Liver (tissue), 9 donors: Measurements from ENCODE around the gene ARNT2. TPM values are rescaled to one million over a fixed set of nuclear protein-coding genes. Genes with fewer than 3 reads are reported as not detected.

Experiments used
- DNase-seq: peaks from one replicate; pipeline ENCODE4 v3.0.0-alpha.2; 2017; ENCODE audit warnings: low spot score
- H3K27ac ChIP-seq, 2 donors: one replicate each; pipeline ENCODE4 v1.7.0; 2013; ENCODE audit warnings: inconsistent platforms in 2 of 2, low read length in 2 of 2, control low read depth in 1 of 2, low read depth in 1 of 2, mild to moderate bottlenecking in 1 of 2
- H3K27me3 ChIP-seq, 4 donors: one replicate each; pipeline versions ENCODE4 v1.6.1 to v1.7.0; 2013; ENCODE audit warnings: low read length in 3 of 4, inconsistent platforms in 1 of 4, mild to moderate bottlenecking in 1 of 4, moderate library complexity in 1 of 4; ENCODE audit not compliant: control insufficient read depth in 4 of 4, insufficient read depth in 4 of 4
- H3K36me3 ChIP-seq, 4 donors: one replicate each; pipeline versions ENCODE4 v1.6.1 to v1.7.0; 2013; ENCODE audit warnings: low read length in 3 of 4, mild to moderate bottlenecking in 3 of 4, low read depth in 1 of 4, moderate library complexity in 1 of 4; ENCODE audit not compliant: control insufficient read depth in 4 of 4, insufficient read depth in 3 of 4
- H3K4me1 ChIP-seq, 4 donors: one replicate each; pipeline versions ENCODE4 v1.6.1 to v1.7.0; 2013; ENCODE audit warnings: low read length in 3 of 4, mild to moderate bottlenecking in 3 of 4, moderate library complexity in 1 of 4; ENCODE audit not compliant: control insufficient read depth in 4 of 4, insufficient read depth in 4 of 4
- H3K4me3 ChIP-seq, 3 donors: one replicate each; pipeline versions ENCODE4 v1.6.1 to v1.7.0; 2013; ENCODE audit warnings: low read length in 3 of 3, control low read depth in 1 of 3, low read depth in 1 of 3, mild to moderate bottlenecking in 1 of 3
- H3K9ac ChIP-seq, 2 donors: one replicate each; pipeline ENCODE4 v1.7.0; 2013; ENCODE audit warnings: low read length in 2 of 2, mild to moderate bottlenecking in 2 of 2, moderate library complexity in 2 of 2, control low read depth in 1 of 2, low read depth in 1 of 2
- H3K9me3 ChIP-seq, 4 donors: one replicate each; pipeline versions ENCODE4 v1.6.1 to v1.7.0; 2013; ENCODE audit warnings: low read length in 3 of 4; ENCODE audit not compliant: control insufficient read depth in 4 of 4
- ATF3 ChIP-seq: IDR thresholded peaks from 2 replicates; pipeline ENCODE4 v1.6.1; 2016; ENCODE audit warnings: antibody characterized with exemption
- EGR1 ChIP-seq, 2 donors: IDR thresholded peaks; 2 replicates each; pipeline ENCODE4 v1.6.1; 2016 to 2018; ENCODE audit warnings: antibody characterized with exemption in 2 of 2, low read depth in 2 of 2
- FOXA1 ChIP-seq: IDR thresholded peaks from 2 replicates; pipeline ENCODE4 v1.6.1; 2016; ENCODE audit warnings: antibody characterized with exemption
- FOXA2 ChIP-seq: IDR thresholded peaks from 2 replicates; pipeline ENCODE4 v1.6.1; 2016; ENCODE audit warnings: antibody characterized with exemption
- GABPA ChIP-seq, 2 donors: IDR thresholded peaks in 1 of 2; conservative IDR thresholded peaks in 1 of 2; 2 replicates each; pipeline ENCODE4 v1.6.1; 2016; ENCODE audit warnings: antibody characterized with exemption in 2 of 2, mild to moderate bottlenecking in 1 of 2, moderate library complexity in 1 of 2
- HNF4G ChIP-seq: IDR thresholded peaks from 2 replicates; pipeline ENCODE4 v1.6.1; 2016; ENCODE audit warnings: antibody characterized with exemption
- JUND ChIP-seq, 2 donors: IDR thresholded peaks; 2 replicates each; pipeline ENCODE4 v1.6.1; 2016; ENCODE audit warnings: antibody characterized with exemption in 2 of 2
- RAD21 ChIP-seq, 2 donors: IDR thresholded peaks; 2 replicates each; pipeline ENCODE4 v1.6.1; 2016; ENCODE audit warnings: antibody characterized with exemption in 2 of 2, mild to moderate bottlenecking in 2 of 2
- TAF1 ChIP-seq: conservative IDR thresholded peaks from 2 replicates; pipeline ENCODE4 v1.6.1; 2016; ENCODE audit warnings: antibody characterized with exemption, mild to moderate bottlenecking
- YY1 ChIP-seq: IDR thresholded peaks from 2 replicates; pipeline ENCODE4 v1.6.1; 2016; ENCODE audit warnings: antibody characterized with exemption, mild to moderate bottlenecking
- whole genome bisulfite sequencing: extraction: QIAGEN DNeasy Blood & Tissue Kit; methylation state at CpG from one replicate; pipeline ENCODE4 v1.1.7; 2013; 5-methylcytosine and 5-hydroxymethylcytosine counted together
- polyA plus RNA-seq, 2 donors: library from polyadenylated mRNA; stranded (reverse) in 1 of 2; unstranded in 1 of 2; fragments of 200-250 nt in 1 of 2; fragments of >200 nt in 1 of 2; fragmentation: Nextera tagmentation in 1 of 2; extraction: Ambion mirVana in 1 of 2; gene quantifications; one replicate each; pipeline versions ENCODE4 v1.2.1 to v1.2.3, GENCODE V29; 2013 to 2015
- total RNA-seq, 2 donors: library from RNA; depleted of rRNA; stranded (reverse); fragments of >200 nt; gene quantifications; one replicate each; pipeline ENCODE4 v1.2.3, GENCODE V29; 2014
- TF ChIP-seq, protein P1 (sequence below): fragments of 150-350 bp; IDR thresholded peaks from 2 replicates; pipeline ENCODE4 v1.5.1; 2017; ENCODE audit warnings: improper control_type of control experiment, low read depth, low read length; ENCODE audit not compliant: missing input control
- donor health status: healthy.
- donor health status: healthy.
- donor health status: healthy.
- donor health status: healthy.
- donor health status: healthy.

ARNT2 gene
- total and polyA plus RNA-seq, 4 donors, result 0.17 to 0.92 (median 0.54) TPM

DNA sequence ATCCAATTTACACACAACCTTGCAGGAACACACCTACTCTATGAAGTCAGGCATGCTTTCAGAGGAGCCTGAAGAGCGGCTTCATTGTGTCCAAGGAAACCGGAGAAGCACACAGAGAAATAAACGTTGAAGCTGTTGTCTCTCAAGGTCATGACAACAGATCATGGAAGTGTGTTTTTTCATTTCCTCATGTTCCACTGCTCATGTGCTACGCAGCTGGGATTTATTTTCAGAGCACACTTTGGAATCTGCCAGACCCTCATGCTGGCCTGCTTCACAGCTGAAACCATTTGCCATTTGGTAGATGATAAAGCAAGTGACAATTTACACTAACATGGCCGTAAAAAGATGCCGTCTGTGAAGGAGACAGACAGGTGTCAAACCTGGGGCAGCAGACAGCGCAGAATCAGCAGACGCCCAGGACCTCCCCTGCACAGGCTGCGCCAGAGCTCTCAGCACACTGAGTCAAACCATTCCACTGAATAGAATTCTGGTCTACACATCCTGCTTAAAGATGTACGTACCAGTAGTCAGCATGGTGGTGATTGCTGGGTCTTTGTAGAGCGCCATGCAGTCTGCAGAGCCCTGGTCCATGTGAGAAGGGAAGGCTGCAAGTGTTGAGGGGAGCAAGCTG, 99.3 kb downstream of the ARNT2 start:
- no peaks in the 10 kb centered on the region for H3K4me1 ChIP-seq
- H3K9ac ChIP-seq, result no peak overlapping the region
- peaks cover 0 to 3% (median 0%) of the 10 kb centered on the region in 4 donors for H3K9me3 ChIP-seq
- TF ChIP-seq FOXA1, result no peak
- no peak for TF ChIP-seq TAF1
- TF ChIP-seq, protein P1, sequence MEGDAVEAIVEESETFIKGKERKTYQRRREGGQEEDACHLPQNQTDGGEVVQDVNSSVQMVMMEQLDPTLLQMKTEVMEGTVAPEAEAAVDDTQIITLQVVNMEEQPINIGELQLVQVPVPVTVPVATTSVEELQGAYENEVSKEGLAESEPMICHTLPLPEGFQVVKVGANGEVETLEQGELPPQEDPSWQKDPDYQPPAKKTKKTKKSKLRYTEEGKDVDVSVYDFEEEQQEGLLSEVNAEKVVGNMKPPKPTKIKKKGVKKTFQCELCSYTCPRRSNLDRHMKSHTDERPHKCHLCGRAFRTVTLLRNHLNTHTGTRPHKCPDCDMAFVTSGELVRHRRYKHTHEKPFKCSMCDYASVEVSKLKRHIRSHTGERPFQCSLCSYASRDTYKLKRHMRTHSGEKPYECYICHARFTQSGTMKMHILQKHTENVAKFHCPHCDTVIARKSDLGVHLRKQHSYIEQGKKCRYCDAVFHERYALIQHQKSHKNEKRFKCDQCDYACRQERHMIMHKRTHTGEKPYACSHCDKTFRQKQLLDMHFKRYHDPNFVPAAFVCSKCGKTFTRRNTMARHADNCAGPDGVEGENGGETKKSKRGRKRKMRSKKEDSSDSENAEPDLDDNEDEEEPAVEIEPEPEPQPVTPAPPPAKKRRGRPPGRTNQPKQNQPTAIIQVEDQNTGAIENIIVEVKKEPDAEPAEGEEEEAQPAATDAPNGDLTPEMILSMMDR, result no peak
- no peak for TF ChIP-seq JUND (IDR thresholded peaks at IDR 0.05)
- TF ChIP-seq HNF4G, result no peak
- no peak for TF ChIP-seq EGR1 (IDR thresholded peaks at IDR 0.05; ENCODE audit: low read depth in 2 of 2)
- no peak for TF ChIP-seq GABPA (IDR thresholded peaks at IDR 0.05 in 1 of 2, conservative IDR thresholded peaks at IDR 0.05 in 1 of 2)
- DNase-seq, result no peak
- no peak overlapping the region for H3K27ac ChIP-seq
- 83% methylated on average over 11 of the region's 11 CpGs for WGBS
- H3K4me3 ChIP-seq, result no peak overlapping the region
- no peaks in the 10 kb centered on the region for H3K36me3 ChIP-seq
- H3K27me3 ChIP-seq, result no peaks in the 10 kb centered on the region

GRCh38 chr15:80504931-80505330, 100.7 kb downstream of the ARNT2 start:
- TF ChIP-seq FOXA1, result no peak
- WGBS, result 90% methylated on average over 9 of the region's 9 CpGs
- Histone ChIP-seq H3K36me3 (no peaks in the 10 kb centered on the region), H3K4me3 (no peak overlapping the region), H3K4me1 (no peaks in the 10 kb centered on the region), H3K9me3 (peaks cover 0 to 3% (median 0%) of the 10 kb centered on the region in 4 donors), H3K27ac (no peak overlapping the region), H3K9ac (no peak overlapping the region), H3K27me3 (no peaks in the 10 kb centered on the region)
- no peak for DNase-seq

DNA sequence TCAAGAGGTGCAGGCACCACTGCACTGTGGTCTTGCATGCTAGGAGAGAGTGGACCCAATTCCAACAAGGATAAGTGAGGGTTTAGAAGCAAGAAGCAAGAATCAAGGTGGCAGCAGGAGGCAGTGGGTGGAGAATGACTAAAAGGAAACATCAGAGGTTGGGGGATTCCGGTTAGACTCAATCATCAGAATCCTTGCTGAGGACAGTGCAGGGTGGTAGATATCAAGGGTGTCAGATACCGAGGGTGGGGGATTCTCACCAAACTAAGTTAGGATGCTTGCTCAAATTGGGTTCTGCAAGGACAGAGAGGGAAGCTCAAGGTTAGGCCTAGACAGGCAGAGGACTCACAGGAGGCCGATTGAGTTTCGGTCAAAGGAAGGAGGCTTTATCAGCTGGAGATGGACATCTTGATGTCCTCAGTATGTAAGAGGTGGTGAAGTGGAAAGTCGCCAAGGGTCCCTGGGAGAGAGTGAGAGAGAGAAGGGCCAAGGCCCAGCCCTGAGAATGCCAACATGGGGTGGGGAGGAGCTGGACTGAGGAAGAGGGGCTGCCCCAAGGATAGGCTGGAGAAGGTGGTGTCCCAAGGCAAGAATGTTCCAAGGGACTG, 102.2 kb downstream of the ARNT2 start:
- 77% methylated on average over 5 of the region's 5 CpGs for WGBS

GRCh38 chr15:80507131-80507530, 102.9 kb downstream of the ARNT2 start:
- Histone ChIP-seq H3K36me3 (no peaks in the 10 kb centered on the region), H3K27me3 (no peaks in the 10 kb centered on the region), H3K4me3 (no peak overlapping the region), H3K4me1 (no peaks in the 10 kb centered on the region), H3K9ac (no peak overlapping the region), H3K9me3 (peaks cover 0 to 3% (median 0%) of the 10 kb centered on the region in 4 donors), H3K27ac (no peak overlapping the region)
- no peak for DNase-seq
- WGBS, result 63% methylated on average over 5 of the region's 5 CpGs
- TF ChIP-seq ATF3, result no peak
- TF ChIP-seq JUND (IDR thresholded peaks at IDR 0.05), result no peak
- TF ChIP-seq, protein P1, result no peak
- TF ChIP-seq YY1, result no peak
- TF ChIP-seq FOXA2, result no peak

More for the DNA sequence above, 102.2 kb downstream of the ARNT2 start:
- H3K27ac ChIP-seq, result no peak overlapping the region
- TF ChIP-seq RAD21 (IDR thresholded peaks at IDR 0.05), result no peak
- no peak for TF ChIP-seq JUND (IDR thresholded peaks at IDR 0.05)
- no peak for TF ChIP-seq YY1
- TF ChIP-seq FOXA1, result no peak
- no peak for DNase-seq
- H3K36me3 ChIP-seq, result no peaks in the 10 kb centered on the region
- no peak overlapping the region for H3K9ac ChIP-seq
- H3K9me3 ChIP-seq, result peaks cover 0 to 3% (median 0%) of the 10 kb centered on the region in 4 donors
- no peak overlapping the region for H3K4me3 ChIP-seq
- H3K4me1 ChIP-seq, result no peaks in the 10 kb centered on the region
- H3K27me3 ChIP-seq, result no peaks in the 10 kb centered on the region
